Gastrocnemius medialis (tissue), 4 donors: Measurements from ENCODE around the gene EPM2AIP1.

Source experiments
- CTCF ChIP-seq, 5 experiments: fragments of 450-650 bp in 3 of 5; fragments of 200-600 bp in 2 of 5; sonication (generic) in 2 of 5; IDR thresholded peaks in 4 of 5; conservative IDR thresholded peaks in 1 of 5; 1 replicate in 4 of 5; 2 replicates in 1 of 5; pipeline ENCODE4 v1.5.1; 2016 to 2019; ENCODE audit warnings: antibody characterized with exemption in 5 of 5, mild to moderate bottlenecking in 3 of 5, moderate library complexity in 3 of 5
- POLR2A ChIP-seq, 2 donors: fragments of 450-650 bp; IDR thresholded peaks; one replicate each; pipeline ENCODE4 v1.6.1; 2017; ENCODE audit warnings: antibody characterized with exemption in 2 of 2, mild to moderate bottlenecking in 2 of 2, moderate library complexity in 2 of 2

GRCh38 chr3:37029111-37029510, 36.2 kb upstream of the EPM2AIP1 start:
- TF ChIP-seq CTCF (IDR thresholded peaks at IDR 0.05 in 4 of 5, conservative IDR thresholded peaks at IDR 0.05 in 1 of 5) (no peak), POLR2A (IDR thresholded peaks at IDR 0.05) (no peak)
